GM12892 (cell line): ENCODE data around the gene RFX1.

Source experiments
- POLR2A ChIP-seq: IDR thresholded peaks from 2 replicates; pipeline ENCODE4 v1.6.1; 2011; ENCODE audit warnings: low read depth, low read length, control low read depth
- POLR2AphosphoS5 ChIP-seq: IDR thresholded peaks from 2 replicates; pipeline ENCODE4 v1.6.1; 2011; ENCODE audit warnings: low read depth, low read length, control low read depth
- TAF1 ChIP-seq: IDR thresholded peaks from 2 replicates; pipeline ENCODE4 v1.6.1; 2011; ENCODE audit warnings: low read depth, mild to moderate bottlenecking, control low read depth, low read length, borderline replicate concordance

DNA sequence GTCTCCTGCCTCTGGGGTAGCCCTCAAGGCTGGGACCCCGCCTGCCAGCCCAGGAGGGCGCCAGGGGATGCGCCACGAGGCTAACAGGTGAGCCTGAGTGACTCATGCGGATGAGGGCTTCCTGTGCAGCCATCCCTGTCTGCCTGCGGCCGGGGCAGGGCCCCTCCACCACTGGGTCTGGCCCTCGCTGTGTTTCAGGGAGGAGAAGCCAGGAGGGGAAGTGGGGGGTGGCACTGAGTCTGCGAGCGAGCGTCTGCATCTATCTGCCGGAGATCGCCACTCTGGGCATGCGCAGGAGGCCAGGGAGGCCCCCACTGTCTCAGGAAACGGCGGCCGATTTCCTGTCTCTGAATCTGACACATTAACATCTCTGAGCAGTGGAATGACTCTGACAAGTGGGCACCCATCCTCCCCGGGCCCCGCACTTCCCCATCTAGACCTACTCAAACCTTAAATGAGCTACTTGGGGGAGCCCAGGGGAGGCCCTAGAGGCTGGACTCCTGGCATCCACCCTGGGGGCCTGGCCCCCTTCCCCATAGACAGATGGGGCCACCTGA is 19.7 kb downstream of the RFX1 start:
- peak; percentile 70; the same call in 1 of the 2 replicates for TF ChIP-seq POLR2A
- TF ChIP-seq POLR2AphosphoS5 = peak; percentile 53; the same call in 1 of the 2 replicates
- TF ChIP-seq TAF1 = peak; percentile 59
